CD4-positive, alpha-beta T cell treated with Interleukin-21 for 1 hour (primary cell): ENCODE data around the gene POU2F1.

Experiments used
- DNase-seq: peaks from one replicate; pipeline ENCODE4 v3.0.0-alpha.2; 2020

Gene POU2F1

DNA sequence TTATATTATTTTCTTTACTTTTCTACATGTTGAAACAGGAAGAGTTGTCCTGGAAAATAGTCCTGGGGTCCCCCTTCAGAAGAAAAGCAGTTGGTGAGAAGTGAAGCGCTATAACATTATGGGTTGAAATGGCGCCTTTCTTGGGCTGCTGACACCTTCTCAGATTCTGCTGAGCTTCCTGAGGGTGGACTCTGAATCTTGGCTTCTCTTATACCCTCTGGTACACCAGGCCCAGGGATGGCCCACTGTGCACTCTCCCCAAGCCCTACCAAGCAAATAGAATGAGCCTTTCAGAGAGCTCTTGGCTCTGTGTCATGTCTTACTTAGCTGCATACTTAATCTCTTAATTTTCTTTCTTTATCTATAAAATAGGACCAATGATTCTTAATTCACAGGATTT lies 255.4 kb downstream of the POU2F1 start:
- DNase-seq, result no peak
